ENCODE measurements around the gene ARMH4.

ARMH4 gene

DNA sequence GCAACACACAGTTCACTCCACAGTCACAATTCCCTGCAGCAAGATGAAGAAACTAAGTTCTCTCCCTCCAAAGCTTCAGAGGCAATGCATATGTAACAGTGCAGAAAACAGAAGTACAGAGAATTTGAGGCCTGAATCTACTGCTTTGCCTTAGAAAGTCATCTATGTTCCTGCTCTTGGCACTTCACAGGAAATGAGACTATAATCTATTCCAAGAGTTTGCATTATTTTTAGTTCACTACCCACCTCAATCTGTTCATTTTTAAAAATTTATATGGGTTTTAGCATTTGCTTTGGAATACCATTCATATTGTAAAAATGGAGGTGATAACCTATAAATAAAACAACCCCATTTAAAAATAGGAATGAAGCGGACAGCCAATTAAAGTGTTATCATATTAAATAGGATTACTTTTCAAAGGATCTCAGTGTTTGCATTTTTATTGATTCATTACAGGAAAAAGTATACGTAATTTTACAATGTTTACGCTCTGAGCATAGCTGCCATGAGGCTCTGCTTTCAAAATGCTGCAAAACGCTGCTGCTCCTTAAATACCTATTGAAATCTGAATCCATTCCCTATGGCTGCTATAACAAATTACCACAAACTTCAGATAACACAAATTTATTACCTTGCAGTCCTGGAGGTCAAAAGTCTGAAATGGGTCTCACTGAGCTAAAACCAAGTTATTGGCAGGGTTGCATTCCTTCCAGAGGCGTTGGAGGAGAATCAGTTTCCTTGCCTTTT is 60.0 kb downstream of the ARMH4 start:
- in situ Hi-C loops (cut with HindIII; ENCODE audit: low sequenced_read_pairs), result no loop called here
- no peak for DNase-seq (ENCODE audit: low read depth)
- H3K4me3 ChIP-seq (ENCODE audit: low read depth, low read length), result no peak overlapping the region
- TF ChIP-seq, protein P1, sequence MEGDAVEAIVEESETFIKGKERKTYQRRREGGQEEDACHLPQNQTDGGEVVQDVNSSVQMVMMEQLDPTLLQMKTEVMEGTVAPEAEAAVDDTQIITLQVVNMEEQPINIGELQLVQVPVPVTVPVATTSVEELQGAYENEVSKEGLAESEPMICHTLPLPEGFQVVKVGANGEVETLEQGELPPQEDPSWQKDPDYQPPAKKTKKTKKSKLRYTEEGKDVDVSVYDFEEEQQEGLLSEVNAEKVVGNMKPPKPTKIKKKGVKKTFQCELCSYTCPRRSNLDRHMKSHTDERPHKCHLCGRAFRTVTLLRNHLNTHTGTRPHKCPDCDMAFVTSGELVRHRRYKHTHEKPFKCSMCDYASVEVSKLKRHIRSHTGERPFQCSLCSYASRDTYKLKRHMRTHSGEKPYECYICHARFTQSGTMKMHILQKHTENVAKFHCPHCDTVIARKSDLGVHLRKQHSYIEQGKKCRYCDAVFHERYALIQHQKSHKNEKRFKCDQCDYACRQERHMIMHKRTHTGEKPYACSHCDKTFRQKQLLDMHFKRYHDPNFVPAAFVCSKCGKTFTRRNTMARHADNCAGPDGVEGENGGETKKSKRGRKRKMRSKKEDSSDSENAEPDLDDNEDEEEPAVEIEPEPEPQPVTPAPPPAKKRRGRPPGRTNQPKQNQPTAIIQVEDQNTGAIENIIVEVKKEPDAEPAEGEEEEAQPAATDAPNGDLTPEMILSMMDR (IDR thresholded peaks at IDR 0.05; ENCODE audit: low read depth, low read length, missing control alignments), result no peak

- in situ Hi-C loops (cut with HindIII; ENCODE audit: low sequenced_read_pairs), result no loop called here
- H3K4me3 ChIP-seq (ENCODE audit: low read depth, low read length), result no peak overlapping the region
- no peak for DNase-seq (ENCODE audit: low read depth)
- TF ChIP-seq, protein P1 (IDR thresholded peaks at IDR 0.05; ENCODE audit: low read depth, low read length, missing control alignments), result no peak
Observed at GRCh38 chr14:58089612-58090011, 62.4 kb downstream of the ARMH4 start.

GRCh38 chr14:58088961-58089360 is 63.1 kb downstream of the ARMH4 start:
- no peak for DNase-seq (ENCODE audit: low read depth)
- in situ Hi-C loops (cut with HindIII; ENCODE audit: low sequenced_read_pairs), result no loop called here
- H3K4me3 ChIP-seq (ENCODE audit: low read depth, low read length), result no peak overlapping the region
- TF ChIP-seq, protein P1 (IDR thresholded peaks at IDR 0.05; ENCODE audit: low read depth, low read length, missing control alignments), result no peak

GRCh38 chr14:58085877-58086276 is 66.1 kb downstream of the ARMH4 start:
- TF ChIP-seq, protein P1 (IDR thresholded peaks at IDR 0.05; ENCODE audit: low read depth, low read length, missing control alignments), result no peak
- in situ Hi-C loops (cut with HindIII; ENCODE audit: low sequenced_read_pairs), result no loop called here
- DNase-seq (ENCODE audit: low read depth), result no peak
- no peak overlapping the region for H3K4me3 ChIP-seq (ENCODE audit: low read depth, low read length)

- DNase-seq (ENCODE audit: low read depth), result peak; percentile 89
- TF ChIP-seq, protein P1 (IDR thresholded peaks at IDR 0.05; ENCODE audit: low read depth, low read length, missing control alignments), result no peak
- in situ Hi-C loops (cut with HindIII; ENCODE audit: low sequenced_read_pairs), result no loop called here
- no peak overlapping the region for H3K4me3 ChIP-seq (ENCODE audit: low read depth, low read length)
Observed at GRCh38 chr14:58082491-58083098, 69.4 kb downstream of the ARMH4 start.

DNA sequence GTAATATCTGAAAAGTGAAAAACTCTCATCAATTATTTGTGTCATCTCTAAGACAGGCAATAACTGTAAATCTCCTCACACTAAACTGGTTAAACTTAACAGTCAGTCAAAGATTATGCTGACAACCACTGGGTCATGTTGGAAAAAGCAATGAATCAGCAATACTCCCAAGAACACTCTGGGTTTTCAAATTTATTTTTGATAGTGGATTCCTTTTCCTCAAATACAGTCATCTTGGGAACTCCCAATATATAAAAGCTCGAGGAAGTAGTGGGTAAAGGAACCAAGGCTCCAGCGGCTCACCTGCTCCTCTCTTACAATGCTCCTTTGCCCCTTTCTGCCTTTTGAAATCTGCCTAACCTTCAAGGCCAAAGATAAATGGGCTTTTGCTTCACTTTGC is 70.0 kb downstream of the ARMH4 start:
- TF ChIP-seq, protein P1 (IDR thresholded peaks at IDR 0.05; ENCODE audit: low read depth, low read length, missing control alignments), result no peak
- DNase-seq (ENCODE audit: low read depth), result no peak
- H3K4me3 ChIP-seq (ENCODE audit: low read depth, low read length), result no peak overlapping the region
- in situ Hi-C loops (cut with HindIII; ENCODE audit: low sequenced_read_pairs), result no loop called here

Data from astrocyte of the cerebellum (primary cell).